SK-N-SH (cell line): ENCODE measurements around the gene PEX13. TPM values are rescaled to one million over a fixed set of nuclear protein-coding genes. Genes with fewer than 3 reads are reported as not detected.
A peak's percentile ranks its signal among the peaks of the same experiment; 100 is the strongest.

ENCODE experiments used
- CTCF ChIA-PET: fragments of 300-600, 350-600 bp; formaldehyde crosslinking; extraction: SDS; loops from one replicate; lab custom pipeline; 2021; lab: Yijun Ruan, JAX
- POLR2A ChIA-PET: fragments of 350-600 bp; sonication (Branson Sonifier 250); formaldehyde crosslinking; extraction: SDS; loops from one replicate; lab custom pipeline; 2020; ENCODE audit warnings: antibody characterized with exemption, inconsistent platforms; lab: Yijun Ruan, JAX
- DNase-seq: peaks from one replicate; pipeline ENCODE4 v3.0.0; 2012
- H2AFZ ChIP-seq: fragments of 200-600 bp; sonication (generic); 2 replicates; pipeline ENCODE4 v1.8.1; 2016; ENCODE audit warnings: antibody characterized with exemption, mild to moderate bottlenecking, low read depth
- H3F3A ChIP-seq: fragments of 200-600 bp; sonication (generic); replicated peaks from 2 replicates; pipeline ENCODE3; 2016; ENCODE audit warnings: antibody characterized with exemption, mild to moderate bottlenecking; ENCODE audit not compliant: insufficient read depth
- H3K27ac ChIP-seq, 2 experiments: fragments of 200-500 bp in 1 of 2; fragments of 200-600 bp in 1 of 2; sonication (Bioruptor generic) in 1 of 2; sonication (generic), shearing (Covaris generic) in 1 of 2; 2 replicates each; pipeline versions ENCODE4 v1.5.1 to v1.6.1; 2014 to 2016; ENCODE audit warnings: low read depth in 2 of 2, inconsistent platforms in 1 of 2, low read length in 1 of 2, mild to moderate bottlenecking in 1 of 2, mixed read lengths in 1 of 2
- H3K27me3 ChIP-seq: fragments of 200-600 bp; sonication (generic), shearing (Covaris generic); 2 replicates; pipeline ENCODE4 v1.6.1; 2016; ENCODE audit warnings: mixed run types; ENCODE audit not compliant: insufficient read depth
- H3K36me3 ChIP-seq, 2 experiments: fragments of 200-500 bp in 1 of 2; fragments of 200-600 bp in 1 of 2; sonication (Bioruptor generic) in 1 of 2; sonication (generic) in 1 of 2; replicated peaks in 1 of 2; 2 replicates each; pipeline versions ENCODE3 to v1.5.1; 2014 to 2016; ENCODE audit warnings: low read length in 1 of 2, mild to moderate bottlenecking in 1 of 2; ENCODE audit not compliant: insufficient read depth in 2 of 2, control insufficient read depth in 1 of 2
- H3K4me1 ChIP-seq, 2 experiments: fragments of 200-500 bp in 1 of 2; fragments of 200-600 bp in 1 of 2; sonication (Bioruptor generic) in 1 of 2; sonication (generic), shearing (Covaris generic) in 1 of 2; 2 replicates each; pipeline versions ENCODE4 v1.5.1 to v1.6.1; 2014 to 2016; ENCODE audit warnings: low read depth in 1 of 2, low read length in 1 of 2, mixed run types in 1 of 2; ENCODE audit not compliant: insufficient read depth in 2 of 2, control insufficient read depth in 1 of 2
- H3K4me2 ChIP-seq: fragments of 200-600 bp; sonication (generic), shearing (Covaris generic); 2 replicates; pipeline ENCODE4 v1.6.1; 2017; ENCODE audit warnings: mixed run types
- H3K4me3 ChIP-seq, 2 experiments: fragments of 200-500 bp in 1 of 2; fragments of 200-600 bp in 1 of 2; sonication (Bioruptor generic) in 1 of 2; sonication (generic), shearing (Covaris generic) in 1 of 2; 2 replicates each; pipeline versions ENCODE4 v1.5.1 to v1.8.1; 2014 to 2016; ENCODE audit warnings: low read depth in 2 of 2, inconsistent platforms in 1 of 2, low read length in 1 of 2, mild to moderate bottlenecking in 1 of 2, mixed read lengths in 1 of 2, moderate library complexity in 1 of 2
- H3K79me2 ChIP-seq: fragments of 200-600 bp; sonication (generic); 2 replicates; pipeline ENCODE4 v1.8.1; 2017; ENCODE audit warnings: mild to moderate bottlenecking; ENCODE audit not compliant: insufficient read depth
- H3K9ac ChIP-seq: fragments of 200-600 bp; sonication (generic); 2 replicates; pipeline ENCODE4 v1.6.1; 2017; ENCODE audit warnings: mixed run types
- H3K9me2 ChIP-seq: fragments of 200-600 bp; sonication (generic); 2 replicates; pipeline ENCODE4 v1.6.1; 2017; ENCODE audit warnings: mixed run types
- H3K9me3 ChIP-seq: fragments of 200-600 bp; sonication (generic); 2 replicates; pipeline ENCODE4 v1.6.1; 2017; ENCODE audit warnings: mixed run types, mild to moderate bottlenecking, moderate library complexity
- H4K20me1 ChIP-seq: fragments of 200-600 bp; sonication (generic); 2 replicates; pipeline ENCODE4 v1.6.1; 2017; ENCODE audit warnings: mild to moderate bottlenecking, mixed run types; ENCODE audit not compliant: insufficient read depth
- ELF1 ChIP-seq: IDR thresholded peaks from 2 replicates; pipeline ENCODE4 v1.4.0; 2012
- FOSL2 ChIP-seq: IDR thresholded peaks from 2 replicates; pipeline ENCODE4 v1.4.0; 2012; ENCODE audit warnings: low read depth, mild to moderate bottlenecking, moderate library complexity, borderline replicate concordance
- GABPA ChIP-seq: IDR thresholded peaks from 2 replicates; pipeline ENCODE4 v1.4.0; 2012; ENCODE audit warnings: low read depth, mild to moderate bottlenecking
- GATA2 ChIP-seq: sonication (generic); formaldehyde crosslinking; IDR thresholded peaks from 2 replicates; pipeline ENCODE4 v1.5.0; 2020; ENCODE audit warnings: mild to moderate bottlenecking, missing genetic modification reagents
- JUND ChIP-seq: IDR thresholded peaks from 2 replicates; pipeline ENCODE4 v1.4.0; 2012
- MXI1 ChIP-seq: IDR thresholded peaks from 2 replicates; pipeline ENCODE4 v1.6.1; 2012; ENCODE audit warnings: mild to moderate bottlenecking, low read depth, low read length, improper control_type of control experiment
- NFIC ChIP-seq: IDR thresholded peaks from 2 replicates; pipeline ENCODE4 v1.4.0; 2012; ENCODE audit warnings: borderline replicate concordance
- NRF1 ChIP-seq: IDR thresholded peaks from 2 replicates; pipeline ENCODE4 v1.6.1; 2012; ENCODE audit warnings: low read depth, mild to moderate bottlenecking, low read length
- POLR2AphosphoS5 ChIP-seq: IDR thresholded peaks from 2 replicates; pipeline ENCODE4 v1.6.1; 2012; ENCODE audit warnings: low read depth, low read length
- RCOR1 ChIP-seq: fragments of 150-350 bp; IDR thresholded peaks from 2 replicates; pipeline ENCODE4 v1.6.1; 2017; ENCODE audit warnings: antibody characterized with exemption, low read length
- SMC3 ChIP-seq: IDR thresholded peaks from 2 replicates; pipeline ENCODE4 v1.6.1; 2012; ENCODE audit warnings: low read depth, low read length, improper control_type of control experiment
- TCF12 ChIP-seq: IDR thresholded peaks from 2 replicates; pipeline ENCODE4 v1.4.0; 2012
- TEAD4 ChIP-seq: IDR thresholded peaks from 2 replicates; pipeline ENCODE4 v1.4.0; 2012; ENCODE audit warnings: mild to moderate bottlenecking, borderline replicate concordance; ENCODE audit not compliant: insufficient read depth
- YY1 ChIP-seq: IDR thresholded peaks from 2 replicates; pipeline ENCODE4 v1.4.0; 2012; ENCODE audit warnings: low read depth, mild to moderate bottlenecking
- WGBS: methylation state at CpG from one replicate; pipeline ENCODE4 v1.1.6; 2017; ENCODE audit warnings: low lambda C conversion rate; 5-methylcytosine and 5-hydroxymethylcytosine counted together
- polyA plus RNA-seq, 3 experiments: library from polyadenylated mRNA; depleted of rRNA; stranded (reverse); fragments of >200 nt; gene quantifications; 2 replicates each; pipeline ENCODE4 v1.2.3, GENCODE V29; 2012
- TF ChIP-seq, protein P1 (sequence below): fragments of 200-600 bp; sonication (generic); IDR thresholded peaks from 2 replicates; pipeline ENCODE4 v1.6.1; 2017; ENCODE audit warnings: antibody characterized with exemption, mild to moderate bottlenecking, moderate library complexity
- TF ChIP-seq, protein P2 (sequence below): IDR thresholded peaks from 2 replicates; pipeline ENCODE4 v1.4.0; 2012; ENCODE audit warnings: low read depth
- TF ChIP-seq, protein P3 (sequence below): IDR thresholded peaks from 2 replicates; pipeline ENCODE4; 2012
- TF ChIP-seq, protein P4 (sequence below): IDR thresholded peaks from 2 replicates; pipeline ENCODE4 v1.4.0; 2012; ENCODE audit warnings: low read depth, borderline replicate concordance

PEX13 gene
- polyA plus RNA-seq, 1 of the 3 experiments (the other 2 are of a cell fraction): 10.3 TPM

DNA sequence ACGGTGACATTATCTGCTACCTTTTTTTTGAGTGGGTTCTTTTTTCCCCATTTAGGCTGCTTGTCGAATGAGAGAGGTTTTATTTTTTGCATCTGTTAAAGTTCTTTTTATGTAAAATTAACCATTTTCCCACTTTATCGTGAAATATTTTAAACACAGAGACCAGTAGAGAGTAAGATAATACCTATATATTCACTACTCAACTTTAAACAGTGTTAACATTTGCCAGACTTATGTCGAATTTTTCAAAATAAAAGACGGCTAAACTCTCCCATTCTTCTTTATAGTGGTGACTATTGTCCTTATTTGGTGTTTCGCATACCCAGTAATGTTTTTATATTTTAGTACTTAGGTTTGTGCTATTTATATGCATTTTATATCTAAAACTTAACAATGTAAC lies 1.3 kb downstream of the PEX13 start:
- peaks cover 0 to 4% of the 10 kb centered on the region in 2 experiments; a peak in 1 of 4 replicates for H3K4me1 ChIP-seq
- ChIA-PET POLR2A (no interaction called here), CTCF (no interaction called here)
- H3K27me3 ChIP-seq: no peaks in the 10 kb centered on the region
- no peak overlapping the region for H2AFZ ChIP-seq
- peak overlapping the region; percentile 81 for H3K9ac ChIP-seq
- H3K79me2 ChIP-seq: peaks cover 82% of the 10 kb centered on the region
- peaks cover 2 to 25% of the 10 kb centered on the region in 2 experiments for H3K36me3 ChIP-seq
- H3K4me2 ChIP-seq: peak overlapping the region; percentile 79
- TF ChIP-seq NRF1 (no peak), TEAD4 (no peak), SMC3 (no peak), TCF12 (no peak), POLR2AphosphoS5 (no peak), YY1 (no peak), JUND (no peak), GABPA (no peak), MXI1 (no peak), ELF1 (no peak), FOSL2 (no peak), GATA2 (CRISPR knock-in tag) (no peak), RCOR1 (no peak), NFIC (no peak)
- TF ChIP-seq, protein P1, sequence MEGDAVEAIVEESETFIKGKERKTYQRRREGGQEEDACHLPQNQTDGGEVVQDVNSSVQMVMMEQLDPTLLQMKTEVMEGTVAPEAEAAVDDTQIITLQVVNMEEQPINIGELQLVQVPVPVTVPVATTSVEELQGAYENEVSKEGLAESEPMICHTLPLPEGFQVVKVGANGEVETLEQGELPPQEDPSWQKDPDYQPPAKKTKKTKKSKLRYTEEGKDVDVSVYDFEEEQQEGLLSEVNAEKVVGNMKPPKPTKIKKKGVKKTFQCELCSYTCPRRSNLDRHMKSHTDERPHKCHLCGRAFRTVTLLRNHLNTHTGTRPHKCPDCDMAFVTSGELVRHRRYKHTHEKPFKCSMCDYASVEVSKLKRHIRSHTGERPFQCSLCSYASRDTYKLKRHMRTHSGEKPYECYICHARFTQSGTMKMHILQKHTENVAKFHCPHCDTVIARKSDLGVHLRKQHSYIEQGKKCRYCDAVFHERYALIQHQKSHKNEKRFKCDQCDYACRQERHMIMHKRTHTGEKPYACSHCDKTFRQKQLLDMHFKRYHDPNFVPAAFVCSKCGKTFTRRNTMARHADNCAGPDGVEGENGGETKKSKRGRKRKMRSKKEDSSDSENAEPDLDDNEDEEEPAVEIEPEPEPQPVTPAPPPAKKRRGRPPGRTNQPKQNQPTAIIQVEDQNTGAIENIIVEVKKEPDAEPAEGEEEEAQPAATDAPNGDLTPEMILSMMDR: no peak
- TF ChIP-seq, protein P2, sequence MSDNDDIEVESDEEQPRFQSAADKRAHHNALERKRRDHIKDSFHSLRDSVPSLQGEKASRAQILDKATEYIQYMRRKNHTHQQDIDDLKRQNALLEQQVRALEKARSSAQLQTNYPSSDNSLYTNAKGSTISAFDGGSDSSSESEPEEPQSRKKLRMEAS: no peak
- TF ChIP-seq, protein P3, sequence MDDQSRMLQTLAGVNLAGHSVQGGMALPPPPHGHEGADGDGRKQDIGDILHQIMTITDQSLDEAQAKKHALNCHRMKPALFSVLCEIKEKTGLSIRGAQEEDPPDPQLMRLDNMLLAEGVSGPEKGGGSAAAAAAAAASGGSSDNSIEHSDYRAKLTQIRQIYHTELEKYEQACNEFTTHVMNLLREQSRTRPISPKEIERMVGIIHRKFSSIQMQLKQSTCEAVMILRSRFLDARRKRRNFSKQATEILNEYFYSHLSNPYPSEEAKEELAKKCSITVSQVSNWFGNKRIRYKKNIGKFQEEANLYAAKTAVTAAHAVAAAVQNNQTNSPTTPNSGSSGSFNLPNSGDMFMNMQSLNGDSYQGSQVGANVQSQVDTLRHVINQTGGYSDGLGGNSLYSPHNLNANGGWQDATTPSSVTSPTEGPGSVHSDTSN: no peak
- TF ChIP-seq, protein P4, sequence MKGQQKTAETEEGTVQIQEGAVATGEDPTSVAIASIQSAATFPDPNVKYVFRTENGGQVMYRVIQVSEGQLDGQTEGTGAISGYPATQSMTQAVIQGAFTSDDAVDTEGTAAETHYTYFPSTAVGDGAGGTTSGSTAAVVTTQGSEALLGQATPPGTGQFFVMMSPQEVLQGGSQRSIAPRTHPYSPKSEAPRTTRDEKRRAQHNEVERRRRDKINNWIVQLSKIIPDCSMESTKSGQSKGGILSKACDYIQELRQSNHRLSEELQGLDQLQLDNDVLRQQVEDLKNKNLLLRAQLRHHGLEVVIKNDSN: no peak
- no peaks in the 10 kb centered on the region for H3K9me2 ChIP-seq
- peak overlapping the region; percentile 79 to 95; a peak in 2 of 4 replicates for H3K27ac ChIP-seq
- WGBS: 17% methylated on average over 6 of the region's 6 CpGs
- no peak for DNase-seq
- peaks cover 4% of the 10 kb centered on the region; the same call in 1 of the 2 replicates for H4K20me1 ChIP-seq
- H3K4me3 ChIP-seq: peak overlapping the region; percentile 93 to 95
- no peaks in the 10 kb centered on the region for H3K9me3 ChIP-seq
- H3F3A ChIP-seq: peaks cover 7% of the 10 kb centered on the region
